HEK293 (cell line): ENCODE measurements around the gene LBHD1.
A peak's percentile ranks its signal among the peaks of the same experiment; 100 is the strongest.

Experiments used
- BCL11B ChIP-seq: fragments of 450-650 bp; formaldehyde crosslinking; IDR thresholded peaks from 2 replicates; pipeline ENCODE4 v1.5.1; 2016; ENCODE audit warnings: low read depth, missing biosample characterization, missing genetic modification characterization
- GLIS1 ChIP-seq: fragments of 450-650 bp; formaldehyde crosslinking; IDR thresholded peaks from 2 replicates; pipeline ENCODE4 v1.5.1; 2016; ENCODE audit warnings: missing biosample characterization, missing genetic modification characterization
- KLF7 ChIP-seq: fragments of 450-650 bp; formaldehyde crosslinking; IDR thresholded peaks from 2 replicates; pipeline ENCODE4 v1.5.1; 2016; ENCODE audit warnings: missing biosample characterization, missing genetic modification characterization, borderline replicate concordance
- SP2 ChIP-seq: fragments of 450-650 bp; formaldehyde crosslinking; IDR thresholded peaks from 2 replicates; pipeline ENCODE4 v1.5.1; 2016; ENCODE audit warnings: missing biosample characterization, missing genetic modification characterization
- SP3 ChIP-seq: fragments of 450-650 bp; formaldehyde crosslinking; IDR thresholded peaks from 2 replicates; pipeline ENCODE4 v1.5.1; 2016; ENCODE audit warnings: missing biosample characterization, missing genetic modification characterization
- ZBTB48 ChIP-seq: fragments of 450-650 bp; formaldehyde crosslinking; IDR thresholded peaks from 2 replicates; pipeline ENCODE4 v1.5.1; 2016; ENCODE audit warnings: missing biosample characterization, missing genetic modification characterization
- ZFP41 ChIP-seq: fragments of 450-650 bp; formaldehyde crosslinking; IDR thresholded peaks from 2 replicates; pipeline ENCODE4 v1.5.1; 2016; ENCODE audit warnings: missing biosample characterization, missing genetic modification characterization, borderline replicate concordance
- ZFP69B ChIP-seq: fragments of 450-650 bp; formaldehyde crosslinking; IDR thresholded peaks from 2 replicates; pipeline ENCODE4 v1.5.1; 2016; ENCODE audit warnings: missing biosample characterization, missing genetic modification characterization
- ZNF10 ChIP-seq: fragments of 450-650 bp; formaldehyde crosslinking; IDR thresholded peaks from 2 replicates; pipeline ENCODE4 v1.5.1; 2017; ENCODE audit warnings: missing biosample characterization, missing genetic modification characterization
- ZNF146 ChIP-seq: fragments of 450-650 bp; formaldehyde crosslinking; IDR thresholded peaks from 2 replicates; pipeline ENCODE4 v1.5.1; 2016; ENCODE audit warnings: missing biosample characterization, missing genetic modification characterization
- ZNF302 ChIP-seq: fragments of 450-650 bp; formaldehyde crosslinking; IDR thresholded peaks from 2 replicates; pipeline ENCODE4 v1.5.1; 2016; ENCODE audit warnings: missing biosample characterization, missing genetic modification characterization, low read depth
- ZNF341 ChIP-seq: fragments of 450-650 bp; formaldehyde crosslinking; IDR thresholded peaks from 2 replicates; pipeline ENCODE4; 2016; ENCODE audit warnings: low read depth, missing biosample characterization, missing genetic modification characterization
- ZNF394 ChIP-seq: fragments of 450-650 bp; formaldehyde crosslinking; IDR thresholded peaks from 2 replicates; pipeline ENCODE4 v1.5.1; 2016; ENCODE audit warnings: missing biosample characterization, missing genetic modification characterization, mild to moderate bottlenecking, moderate library complexity, borderline replicate concordance
- ZNF548 ChIP-seq: fragments of 450-650 bp; formaldehyde crosslinking; IDR thresholded peaks from 2 replicates; pipeline ENCODE4 v1.5.1; 2016; ENCODE audit warnings: missing biosample characterization, missing genetic modification characterization
- ZNF558 ChIP-seq: fragments of 450-650 bp; formaldehyde crosslinking; IDR thresholded peaks from 2 replicates; pipeline ENCODE4 v1.5.1; 2016; ENCODE audit warnings: missing biosample characterization, missing genetic modification characterization
- ZNF560 ChIP-seq: fragments of 450-650 bp; formaldehyde crosslinking; IDR thresholded peaks from 2 replicates; pipeline ENCODE4 v1.5.1; 2017; ENCODE audit warnings: missing biosample characterization, missing genetic modification characterization, borderline replicate concordance
- ZNF600 ChIP-seq: fragments of 450-650 bp; formaldehyde crosslinking; IDR thresholded peaks from 2 replicates; pipeline ENCODE4 v1.5.1; 2016; ENCODE audit warnings: missing biosample characterization, missing genetic modification characterization
- ZNF629 ChIP-seq: fragments of 450-650 bp; formaldehyde crosslinking; IDR thresholded peaks from 2 replicates; pipeline ENCODE4 v1.5.1; 2017; ENCODE audit warnings: missing biosample characterization, missing genetic modification characterization
- ZNF654 ChIP-seq: fragments of 450-650 bp; formaldehyde crosslinking; IDR thresholded peaks from 2 replicates; pipeline ENCODE4 v1.5.1; 2016; ENCODE audit warnings: low read depth, missing biosample characterization, missing genetic modification characterization
- ZNF664 ChIP-seq: fragments of 450-650 bp; formaldehyde crosslinking; IDR thresholded peaks from 2 replicates; pipeline ENCODE4 v1.5.1; 2016; ENCODE audit warnings: missing biosample characterization, missing genetic modification characterization
- TF ChIP-seq, protein P1 (sequence below): fragments of 450-650 bp; formaldehyde crosslinking; IDR thresholded peaks from 2 replicates; pipeline ENCODE4 v1.5.1; 2016; ENCODE audit warnings: missing biosample characterization, missing genetic modification characterization
- TF ChIP-seq, protein P2 (sequence below): sonication (generic); formaldehyde crosslinking; IDR thresholded peaks from 2 replicates; pipeline ENCODE4 v1.8.1; 2022; ENCODE audit warnings: mild to moderate bottlenecking, moderate library complexity, missing genetic modification reagents
- TF ChIP-seq, protein P3 (sequence below): fragments of 450-650 bp; formaldehyde crosslinking; IDR thresholded peaks from 2 replicates; pipeline ENCODE4 v1.5.1; 2016; ENCODE audit warnings: missing biosample characterization, missing genetic modification characterization
- TF ChIP-seq, protein P4 (sequence below): fragments of 450-650 bp; formaldehyde crosslinking; IDR thresholded peaks from 2 replicates; pipeline ENCODE4 v1.5.1; 2017; ENCODE audit warnings: missing biosample characterization, missing genetic modification characterization
- TF ChIP-seq, protein P5 (sequence below): fragments of 450-650 bp; formaldehyde crosslinking; IDR thresholded peaks from 2 replicates; pipeline ENCODE4 v1.5.1; 2016; ENCODE audit warnings: missing biosample characterization, missing genetic modification characterization
- TF ChIP-seq, protein P6 (sequence below): fragments of 450-650 bp; formaldehyde crosslinking; IDR thresholded peaks from 2 replicates; pipeline ENCODE4 v1.5.1; 2016; ENCODE audit warnings: missing biosample characterization, missing genetic modification characterization, borderline replicate concordance

The LBHD1 gene

DNA sequence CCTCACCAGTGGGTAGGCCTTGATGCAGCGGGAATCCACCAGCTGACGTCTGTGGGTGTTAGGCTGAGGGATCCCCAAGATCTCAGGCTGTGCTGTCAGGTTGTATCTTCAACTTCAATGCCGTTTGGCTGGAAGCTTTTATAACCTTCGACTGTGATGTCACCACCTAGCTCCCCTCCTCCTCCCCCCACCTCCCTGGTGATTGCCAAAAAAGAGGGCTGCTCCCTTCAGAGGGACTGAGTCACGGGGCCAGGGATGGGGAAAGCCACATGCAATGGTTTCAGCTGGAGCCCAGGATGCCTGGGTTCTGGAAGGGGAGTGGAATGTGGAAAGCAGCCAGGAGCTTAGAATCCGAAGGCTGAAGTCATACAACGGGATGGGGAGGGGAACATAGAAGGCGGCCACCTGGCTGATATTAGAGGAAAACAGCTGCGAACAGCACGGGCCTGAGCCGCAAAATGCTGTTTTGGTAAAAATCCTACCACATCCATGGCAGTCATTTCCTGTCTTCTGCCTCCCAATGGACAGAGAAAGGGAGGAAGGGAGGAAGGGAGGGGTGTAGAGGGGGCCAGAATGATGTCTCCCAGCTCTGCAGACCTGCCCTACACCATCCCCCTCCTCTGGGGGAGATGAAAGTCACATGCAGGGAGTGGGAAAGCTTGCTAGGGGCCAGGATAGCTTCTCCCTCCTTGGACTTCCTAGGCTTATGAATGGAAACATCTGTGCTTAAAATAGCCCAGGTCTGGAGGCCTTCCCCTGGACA lies 17.5 kb upstream of the LBHD1 start, which contains the start of gene LRRN4CL (continued):
- TF ChIP-seq BCL11B (tag by site-specific recombination) (no peak), GLIS1 (peak; percentile 28; the same call in 1 of the 2 replicates), ZNF600 (tag by site-specific recombination) (0 out of 2 replicates have a peak, but pooled peaks have one; percentile 19), ZNF664 (no peak), ZNF10 (no peak), ZNF394 (tag by site-specific recombination) (no peak), ZBTB48 (no peak), KLF7 (no peak), ZNF558 (no peak), ZFP69B (tag by site-specific recombination) (0 out of 2 replicates have a peak, but pooled peaks have one; percentile 15), SP3 (tag by site-specific recombination) (no peak), ZFP41 (tag by site-specific recombination) (no peak), ZNF654 (tag by site-specific recombination) (no peak), ZNF548 (tag by site-specific recombination) (no peak), SP2 (tag by site-specific recombination) (no peak), ZNF341 (tag by site-specific recombination) (no peak), ZNF629 (tag by site-specific recombination) (peak; percentile 87), ZNF302 (tag by site-specific recombination) (no peak), ZNF560 (tag by site-specific recombination) (no peak), ZNF146 (tag by site-specific recombination) (no peak)
- TF ChIP-seq, protein P1, sequence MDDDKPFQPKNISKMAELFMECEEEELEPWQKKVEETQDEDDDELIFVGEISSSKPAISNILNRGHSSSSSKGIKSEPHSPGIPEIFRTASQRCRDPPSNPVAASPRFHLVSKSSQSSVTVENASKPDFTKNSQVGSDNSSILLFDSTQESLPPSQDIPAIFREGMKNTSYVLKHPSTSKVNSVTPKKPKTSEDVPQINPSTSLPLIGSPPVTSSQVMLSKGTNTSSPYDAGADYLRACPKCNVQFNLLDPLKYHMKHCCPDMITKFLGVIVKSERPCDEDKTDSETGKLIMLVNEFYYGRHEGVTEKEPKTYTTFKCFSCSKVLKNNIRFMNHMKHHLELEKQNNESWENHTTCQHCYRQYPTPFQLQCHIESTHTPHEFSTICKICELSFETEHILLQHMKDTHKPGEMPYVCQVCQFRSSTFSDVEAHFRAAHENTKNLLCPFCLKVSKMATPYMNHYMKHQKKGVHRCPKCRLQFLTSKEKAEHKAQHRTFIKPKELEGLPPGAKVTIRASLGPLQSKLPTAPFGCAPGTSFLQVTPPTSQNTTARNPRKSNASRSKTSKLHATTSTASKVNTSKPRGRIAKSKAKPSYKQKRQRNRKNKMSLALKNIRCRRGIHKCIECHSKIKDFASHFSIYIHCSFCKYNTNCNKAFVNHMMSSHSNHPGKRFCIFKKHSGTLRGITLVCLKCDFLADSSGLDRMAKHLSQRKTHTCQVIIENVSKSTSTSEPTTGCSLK (tag by site-specific recombination): no peak
- TF ChIP-seq, protein P2, sequence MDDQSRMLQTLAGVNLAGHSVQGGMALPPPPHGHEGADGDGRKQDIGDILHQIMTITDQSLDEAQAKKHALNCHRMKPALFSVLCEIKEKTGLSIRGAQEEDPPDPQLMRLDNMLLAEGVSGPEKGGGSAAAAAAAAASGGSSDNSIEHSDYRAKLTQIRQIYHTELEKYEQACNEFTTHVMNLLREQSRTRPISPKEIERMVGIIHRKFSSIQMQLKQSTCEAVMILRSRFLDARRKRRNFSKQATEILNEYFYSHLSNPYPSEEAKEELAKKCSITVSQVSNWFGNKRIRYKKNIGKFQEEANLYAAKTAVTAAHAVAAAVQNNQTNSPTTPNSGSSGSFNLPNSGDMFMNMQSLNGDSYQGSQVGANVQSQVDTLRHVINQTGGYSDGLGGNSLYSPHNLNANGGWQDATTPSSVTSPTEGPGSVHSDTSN (CRISPR knock-in tag): no peak
- TF ChIP-seq, protein P3, sequence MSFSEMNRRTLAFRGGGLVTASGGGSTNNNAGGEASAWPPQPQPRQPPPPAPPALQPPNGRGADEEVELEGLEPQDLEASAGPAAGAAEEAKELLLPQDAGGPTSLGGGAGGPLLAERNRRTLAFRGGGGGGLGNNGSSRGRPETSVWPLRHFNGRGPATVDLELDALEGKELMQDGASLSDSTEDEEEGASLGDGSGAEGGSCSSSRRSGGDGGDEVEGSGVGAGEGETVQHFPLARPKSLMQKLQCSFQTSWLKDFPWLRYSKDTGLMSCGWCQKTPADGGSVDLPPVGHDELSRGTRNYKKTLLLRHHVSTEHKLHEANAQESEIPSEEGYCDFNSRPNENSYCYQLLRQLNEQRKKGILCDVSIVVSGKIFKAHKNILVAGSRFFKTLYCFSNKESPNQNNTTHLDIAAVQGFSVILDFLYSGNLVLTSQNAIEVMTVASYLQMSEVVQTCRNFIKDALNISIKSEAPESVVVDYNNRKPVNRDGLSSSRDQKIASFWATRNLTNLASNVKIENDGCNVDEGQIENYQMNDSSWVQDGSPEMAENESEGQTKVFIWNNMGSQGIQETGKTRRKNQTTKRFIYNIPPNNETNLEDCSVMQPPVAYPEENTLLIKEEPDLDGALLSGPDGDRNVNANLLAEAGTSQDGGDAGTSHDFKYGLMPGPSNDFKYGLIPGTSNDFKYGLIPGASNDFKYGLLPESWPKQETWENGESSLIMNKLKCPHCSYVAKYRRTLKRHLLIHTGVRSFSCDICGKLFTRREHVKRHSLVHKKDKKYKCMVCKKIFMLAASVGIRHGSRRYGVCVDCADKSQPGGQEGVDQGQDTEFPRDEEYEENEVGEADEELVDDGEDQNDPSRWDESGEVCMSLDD (tag by site-specific recombination): no peak
- TF ChIP-seq, protein P4, sequence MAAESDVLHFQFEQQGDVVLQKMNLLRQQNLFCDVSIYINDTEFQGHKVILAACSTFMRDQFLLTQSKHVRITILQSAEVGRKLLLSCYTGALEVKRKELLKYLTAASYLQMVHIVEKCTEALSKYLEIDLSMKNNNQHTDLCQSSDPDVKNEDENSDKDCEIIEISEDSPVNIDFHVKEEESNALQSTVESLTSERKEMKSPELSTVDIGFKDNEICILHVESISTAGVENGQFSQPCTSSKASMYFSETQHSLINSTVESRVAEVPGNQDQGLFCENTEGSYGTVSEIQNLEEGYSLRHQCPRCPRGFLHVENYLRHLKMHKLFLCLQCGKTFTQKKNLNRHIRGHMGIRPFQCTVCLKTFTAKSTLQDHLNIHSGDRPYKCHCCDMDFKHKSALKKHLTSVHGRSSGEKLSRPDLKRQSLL (tag by site-specific recombination): no peak
- TF ChIP-seq, protein P5, sequence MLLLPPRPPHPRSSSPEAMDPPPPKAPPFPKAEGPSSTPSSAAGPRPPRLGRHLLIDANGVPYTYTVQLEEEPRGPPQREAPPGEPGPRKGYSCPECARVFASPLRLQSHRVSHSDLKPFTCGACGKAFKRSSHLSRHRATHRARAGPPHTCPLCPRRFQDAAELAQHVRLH (tag by site-specific recombination): no peak
- TF ChIP-seq, protein P6, sequence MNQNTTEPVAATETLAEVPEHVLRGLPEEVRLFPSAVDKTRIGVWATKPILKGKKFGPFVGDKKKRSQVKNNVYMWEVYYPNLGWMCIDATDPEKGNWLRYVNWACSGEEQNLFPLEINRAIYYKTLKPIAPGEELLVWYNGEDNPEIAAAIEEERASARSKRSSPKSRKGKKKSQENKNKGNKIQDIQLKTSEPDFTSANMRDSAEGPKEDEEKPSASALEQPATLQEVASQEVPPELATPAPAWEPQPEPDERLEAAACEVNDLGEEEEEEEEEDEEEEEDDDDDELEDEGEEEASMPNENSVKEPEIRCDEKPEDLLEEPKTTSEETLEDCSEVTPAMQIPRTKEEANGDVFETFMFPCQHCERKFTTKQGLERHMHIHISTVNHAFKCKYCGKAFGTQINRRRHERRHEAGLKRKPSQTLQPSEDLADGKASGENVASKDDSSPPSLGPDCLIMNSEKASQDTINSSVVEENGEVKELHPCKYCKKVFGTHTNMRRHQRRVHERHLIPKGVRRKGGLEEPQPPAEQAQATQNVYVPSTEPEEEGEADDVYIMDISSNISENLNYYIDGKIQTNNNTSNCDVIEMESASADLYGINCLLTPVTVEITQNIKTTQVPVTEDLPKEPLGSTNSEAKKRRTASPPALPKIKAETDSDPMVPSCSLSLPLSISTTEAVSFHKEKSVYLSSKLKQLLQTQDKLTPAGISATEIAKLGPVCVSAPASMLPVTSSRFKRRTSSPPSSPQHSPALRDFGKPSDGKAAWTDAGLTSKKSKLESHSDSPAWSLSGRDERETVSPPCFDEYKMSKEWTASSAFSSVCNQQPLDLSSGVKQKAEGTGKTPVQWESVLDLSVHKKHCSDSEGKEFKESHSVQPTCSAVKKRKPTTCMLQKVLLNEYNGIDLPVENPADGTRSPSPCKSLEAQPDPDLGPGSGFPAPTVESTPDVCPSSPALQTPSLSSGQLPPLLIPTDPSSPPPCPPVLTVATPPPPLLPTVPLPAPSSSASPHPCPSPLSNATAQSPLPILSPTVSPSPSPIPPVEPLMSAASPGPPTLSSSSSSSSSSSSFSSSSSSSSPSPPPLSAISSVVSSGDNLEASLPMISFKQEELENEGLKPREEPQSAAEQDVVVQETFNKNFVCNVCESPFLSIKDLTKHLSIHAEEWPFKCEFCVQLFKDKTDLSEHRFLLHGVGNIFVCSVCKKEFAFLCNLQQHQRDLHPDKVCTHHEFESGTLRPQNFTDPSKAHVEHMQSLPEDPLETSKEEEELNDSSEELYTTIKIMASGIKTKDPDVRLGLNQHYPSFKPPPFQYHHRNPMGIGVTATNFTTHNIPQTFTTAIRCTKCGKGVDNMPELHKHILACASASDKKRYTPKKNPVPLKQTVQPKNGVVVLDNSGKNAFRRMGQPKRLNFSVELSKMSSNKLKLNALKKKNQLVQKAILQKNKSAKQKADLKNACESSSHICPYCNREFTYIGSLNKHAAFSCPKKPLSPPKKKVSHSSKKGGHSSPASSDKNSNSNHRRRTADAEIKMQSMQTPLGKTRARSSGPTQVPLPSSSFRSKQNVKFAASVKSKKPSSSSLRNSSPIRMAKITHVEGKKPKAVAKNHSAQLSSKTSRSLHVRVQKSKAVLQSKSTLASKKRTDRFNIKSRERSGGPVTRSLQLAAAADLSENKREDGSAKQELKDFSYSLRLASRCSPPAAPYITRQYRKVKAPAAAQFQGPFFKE (tag by site-specific recombination): no peak
